ELR (cell line): Measurements from ENCODE around the gene STPG3.
A peak's percentile ranks its signal among the peaks of the same experiment; 100 is the strongest.

ENCODE experiments used
- DNase-seq: peaks from one replicate; pipeline ENCODE4 v3.0.0-alpha.2; 2015; ENCODE audit warnings: low read depth

The STPG3 gene

GRCh38 chr9:137251194-137251461 lies at the start of gene STPG3:
TSS of gene STPG3 (plus strand) at chr9:137251286. CDS start at chr9:137251287, 1 bp downstream.
- no peak for DNase-seq

- DNase-seq, result no peak
Observed at GRCh38 chr9:137202966-137203365, 48.1 kb upstream of the STPG3 start.

GRCh38 chr9:137204731-137205125 lies 46.4 kb upstream of the STPG3 start:
- DNase-seq, result no peak

- peak; percentile 89 for DNase-seq
Observed at GRCh38 chr9:137205126-137206069, 45.7 kb upstream of the STPG3 start, which contains the start of the genes NDOR1 and TMEM203. TSS of gene NDOR1 (plus strand) at chr9:137205700. CDS start at chr9:137205778, 78 bp downstream. TSS of gene TMEM203 (minus strand) at chr9:137205648. CDS start at chr9:137205414, 234 bp downstream.

GRCh38 chr9:137206602-137207001 lies 44.5 kb upstream of the STPG3 start:
- no peak for DNase-seq

- no peak for DNase-seq
Observed at GRCh38 chr9:137211532-137211931, 39.6 kb upstream of the STPG3 start.

- no peak for DNase-seq
Observed at GRCh38 chr9:137212520-137212919, 38.6 kb upstream of the STPG3 start.

- peak; percentile 28 for DNase-seq
Observed at GRCh38 chr9:137213160-137214060, 37.7 kb upstream of the STPG3 start.

- no peak for DNase-seq
Observed at GRCh38 chr9:137214620-137215019, 36.5 kb upstream of the STPG3 start.

- no peak for DNase-seq
Observed at GRCh38 chr9:137215196-137215986, 35.7 kb upstream of the STPG3 start.

GRCh38 chr9:137216188-137216965 lies 34.7 kb upstream of the STPG3 start:
- DNase-seq, result no peak

- DNase-seq, result no peak
Observed at GRCh38 chr9:137217276-137218211, 33.5 kb upstream of the STPG3 start.

- DNase-seq, result no peak
Observed at GRCh38 chr9:137218212-137218753, 32.8 kb upstream of the STPG3 start.

- DNase-seq, result peak; percentile 56
Observed at GRCh38 chr9:137218754-137219271, 32.3 kb upstream of the STPG3 start.

GRCh38 chr9:137219757-137220316 lies 31.2 kb upstream of the STPG3 start:
- no peak for DNase-seq

GRCh38 chr9:137220317-137221094 lies 30.6 kb upstream of the STPG3 start:
- no peak for DNase-seq

GRCh38 chr9:137221095-137221505 lies 30.0 kb upstream of the STPG3 start:
- no peak for DNase-seq

GRCh38 chr9:137221506-137222111 lies 29.5 kb upstream of the STPG3 start:
- DNase-seq, result no peak
